ENCODE results near the gene AP2A2.

AP2A2 gene

DNA sequence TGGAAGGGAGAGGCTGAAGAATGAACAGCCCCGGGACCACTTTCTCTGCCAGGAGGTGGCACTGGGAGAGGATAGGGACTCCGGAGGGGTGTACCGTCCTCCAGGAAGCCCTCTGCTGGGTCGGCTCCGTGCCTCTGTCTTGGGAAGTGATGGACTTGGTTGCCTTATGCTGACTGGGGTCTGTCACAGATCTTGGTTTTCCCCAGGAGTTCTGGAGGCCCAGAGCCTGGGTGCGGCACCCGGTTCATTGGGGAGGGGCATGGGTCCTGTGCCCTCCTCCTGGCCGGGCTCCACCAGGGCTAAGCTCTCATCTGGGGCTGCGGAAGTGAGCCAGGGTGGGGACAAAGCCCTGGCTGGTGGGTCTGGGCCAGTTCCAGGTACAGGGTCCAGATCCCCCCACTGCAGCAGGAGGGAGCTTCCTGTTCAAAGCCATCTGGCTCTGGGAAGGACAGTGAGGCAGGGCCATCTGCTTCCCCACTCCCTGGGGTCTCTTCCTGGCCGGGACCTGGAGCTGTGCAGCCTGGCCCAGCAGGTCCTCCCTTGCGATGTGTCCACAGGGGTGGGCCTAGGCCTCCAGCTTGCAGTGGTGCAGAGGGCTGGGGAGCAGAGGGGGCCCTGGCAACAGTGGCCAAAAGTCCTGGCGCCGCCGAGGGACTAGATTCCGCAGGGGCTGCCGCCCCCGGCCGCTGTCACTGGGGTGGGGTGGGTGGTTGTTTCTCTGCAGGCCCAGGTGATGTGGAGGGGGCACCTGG is 1.1 kb upstream of the AP2A2 start:
- no peak for DNase-seq (ENCODE audit: low read depth)

DNA sequence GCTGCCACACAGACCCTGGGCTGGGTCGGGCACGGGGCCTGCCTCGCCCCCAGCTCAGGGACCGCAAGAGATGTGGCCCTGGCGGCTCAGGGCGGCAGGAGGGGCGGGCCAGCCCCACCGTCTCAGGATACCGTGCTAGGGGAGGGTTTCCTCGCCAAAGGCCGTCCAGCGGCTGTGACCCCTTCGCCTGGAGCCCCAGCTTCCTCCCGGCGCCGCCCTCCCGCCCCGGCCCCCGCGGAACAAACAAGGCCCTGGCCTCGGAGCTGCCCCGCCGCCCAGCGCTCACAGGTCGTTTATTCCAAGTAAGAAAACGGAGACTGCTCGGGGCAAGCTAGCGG is 543 bp upstream of the AP2A2 start:
- peak; percentile 11 for DNase-seq (ENCODE audit: low read depth)

DNA sequence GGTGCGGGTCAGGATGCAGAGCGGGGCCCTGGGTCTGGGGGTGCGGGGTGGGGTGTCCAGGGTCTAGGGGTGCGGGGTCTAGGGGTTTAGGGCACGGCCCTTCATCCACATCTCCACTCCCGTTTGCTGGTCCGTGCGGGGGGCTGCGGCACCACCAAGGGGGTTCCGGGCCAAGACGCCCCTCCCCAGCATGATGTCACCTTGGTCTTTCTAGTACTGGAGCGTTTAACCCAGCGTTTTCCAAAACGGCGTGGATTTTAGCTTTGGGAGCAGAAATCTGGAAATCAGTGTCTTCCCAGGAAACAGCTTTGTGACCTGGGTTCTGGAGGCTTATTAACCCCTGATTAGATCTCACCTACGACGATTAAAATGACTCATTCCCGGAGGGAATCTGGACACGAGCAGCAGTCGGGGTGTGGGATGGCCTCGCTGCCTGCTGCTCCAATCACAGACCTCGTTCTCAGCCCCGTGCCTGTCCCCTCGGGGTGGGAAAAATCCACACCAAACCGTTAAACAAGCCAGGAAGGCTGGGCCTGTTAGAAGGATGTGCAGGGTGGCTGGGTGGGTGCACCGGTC is 759 bp downstream of the AP2A2 start:
- no peak for DNase-seq (ENCODE audit: low read depth)

DNA sequence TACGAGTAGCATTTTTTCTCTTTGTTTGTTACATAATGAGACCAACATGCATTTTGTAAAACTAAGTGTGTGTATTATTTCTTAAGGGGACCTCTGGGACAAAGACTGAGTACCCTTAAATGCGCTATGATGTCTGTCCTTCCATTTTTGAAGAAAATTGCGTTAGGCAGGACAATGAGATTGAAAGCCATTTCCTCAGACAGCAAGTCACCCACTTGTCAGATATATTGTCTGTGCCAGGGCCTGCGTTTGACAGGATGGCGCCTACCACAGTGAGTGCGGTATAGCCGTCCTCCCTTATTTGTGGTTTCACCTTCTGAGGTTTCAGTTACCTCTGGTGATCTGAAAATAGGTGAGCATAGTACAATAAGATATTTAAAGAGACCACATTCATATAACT is 2.2 kb downstream of the AP2A2 start:
- peak; percentile 20 for DNase-seq (ENCODE audit: low read depth)

DNA sequence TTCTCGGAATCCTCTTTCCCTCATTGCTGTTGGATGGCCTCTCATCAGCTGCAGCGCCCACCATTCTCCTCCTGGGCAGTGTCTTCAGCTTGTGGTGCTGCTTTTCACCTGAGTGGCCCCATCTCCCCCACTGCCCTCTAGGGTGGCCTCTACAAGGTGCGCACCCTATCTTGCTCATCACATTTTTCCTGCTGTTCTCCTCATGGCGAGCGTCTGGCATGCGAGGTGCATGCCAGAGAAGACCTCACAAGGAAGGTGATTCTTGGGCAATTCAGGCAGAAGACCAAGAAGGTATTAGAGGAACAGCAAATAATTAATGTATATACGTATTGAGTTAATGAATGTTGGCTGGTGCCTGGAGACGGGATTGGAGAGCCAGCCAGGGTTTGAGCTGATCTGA is 3.1 kb downstream of the AP2A2 start:
- DNase-seq (ENCODE audit: low read depth), result no peak

DNA sequence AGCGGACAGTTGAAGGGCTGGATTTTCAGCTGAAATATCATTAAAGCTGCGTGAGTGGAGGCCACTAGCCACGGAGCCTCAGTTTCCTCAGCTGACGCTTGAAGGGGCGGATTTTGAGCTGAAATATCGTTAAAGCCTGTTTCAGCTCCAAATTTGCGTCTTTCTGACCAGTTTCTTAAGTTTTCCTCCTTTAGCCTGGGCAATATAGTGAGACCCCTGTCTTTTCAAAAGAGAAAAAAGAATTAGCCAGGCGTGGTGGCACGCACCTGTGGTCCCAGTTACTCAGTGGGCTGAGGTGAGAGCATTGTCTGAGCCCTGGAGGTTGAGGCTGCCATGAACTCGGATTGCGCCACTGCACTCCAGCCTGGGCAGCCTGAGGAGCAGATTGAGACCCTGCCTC is 3.7 kb downstream of the AP2A2 start:
- DNase-seq (ENCODE audit: low read depth), result no peak

DNA sequence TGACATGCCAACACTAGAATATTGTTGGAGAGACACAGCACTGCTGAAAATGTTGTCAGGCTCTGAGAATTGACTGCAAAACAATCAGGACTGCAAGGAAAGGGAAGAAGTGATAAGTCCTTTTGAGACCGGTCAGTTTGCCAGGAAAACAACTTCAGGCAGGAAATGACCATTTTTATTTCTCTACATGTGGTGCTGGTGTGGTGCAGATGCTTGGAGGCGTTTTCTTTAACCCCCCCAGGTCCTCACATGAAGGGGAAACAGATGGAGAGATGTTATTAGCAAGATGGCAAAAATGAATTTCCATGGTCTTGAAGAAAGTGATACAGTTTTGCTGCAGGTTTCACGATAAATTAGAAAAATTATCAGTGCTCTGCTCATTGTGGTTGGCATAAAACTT is 5.7 kb downstream of the AP2A2 start:
- no peak for DNase-seq (ENCODE audit: low read depth)

- DNase-seq (ENCODE audit: low read depth), result no peak
Observed at GRCh38 chr11:932435-932834, 6.8 kb downstream of the AP2A2 start.

DNA sequence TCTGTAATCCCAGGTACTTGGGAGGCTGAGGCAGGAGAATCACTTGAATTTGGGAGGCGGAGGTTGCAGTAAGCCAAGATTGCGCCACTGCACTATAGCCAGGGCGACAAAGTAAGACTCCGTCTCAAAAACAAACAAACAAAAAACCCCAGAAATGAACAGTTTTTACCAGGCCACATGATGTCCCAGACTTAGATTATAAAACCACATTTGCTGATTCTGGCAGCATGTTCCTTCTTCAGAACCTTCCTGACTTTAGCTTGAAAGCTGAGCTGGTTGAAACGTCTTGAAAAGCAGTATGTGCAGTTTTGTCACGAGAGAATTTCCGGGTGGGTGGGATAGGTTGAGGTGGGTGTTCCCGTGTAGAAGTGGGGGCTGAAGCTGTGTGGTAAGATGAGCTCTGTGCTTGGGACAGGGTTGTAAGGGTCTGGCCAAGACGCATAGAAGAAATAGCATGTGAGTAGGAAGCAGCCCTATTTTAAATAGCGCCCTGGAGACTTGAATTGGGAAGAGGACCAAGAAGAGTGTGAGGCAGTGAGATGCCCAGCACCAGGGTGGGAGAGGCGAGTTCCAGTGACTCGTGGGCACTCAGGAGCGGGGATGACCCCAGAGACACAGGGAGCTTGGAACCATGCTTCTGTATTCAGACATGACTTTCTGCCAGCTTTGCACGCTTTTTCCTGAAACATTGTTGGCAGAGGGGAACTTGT is 7.6 kb downstream of the AP2A2 start:
- DNase-seq (ENCODE audit: low read depth), result no peak

- no peak for DNase-seq (ENCODE audit: low read depth)
Observed at GRCh38 chr11:933936-934335, 8.3 kb downstream of the AP2A2 start.

- DNase-seq (ENCODE audit: low read depth), result no peak
Observed at GRCh38 chr11:934527-934926, 8.9 kb downstream of the AP2A2 start.

DNA sequence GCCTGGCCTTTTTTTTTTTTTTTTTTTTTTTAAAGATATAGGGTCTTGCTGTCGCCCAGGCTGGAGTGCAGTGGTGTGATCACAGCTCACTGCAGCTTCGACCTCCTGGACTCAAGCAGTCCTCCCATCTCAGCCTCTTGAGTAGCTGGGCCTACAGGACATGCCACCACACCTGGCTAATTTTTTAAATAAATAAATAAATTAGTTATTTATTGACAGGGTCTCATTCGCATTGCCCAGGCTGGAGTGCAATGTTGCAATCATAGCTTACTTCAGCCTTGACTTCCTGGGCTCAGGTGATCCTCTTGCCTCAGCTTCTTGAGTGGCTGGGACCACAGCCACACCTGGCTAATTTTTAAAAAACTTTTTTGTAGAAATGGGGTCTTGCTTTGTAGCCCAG is 10.5 kb downstream of the AP2A2 start:
- DNase-seq (ENCODE audit: low read depth), result no peak

DNA sequence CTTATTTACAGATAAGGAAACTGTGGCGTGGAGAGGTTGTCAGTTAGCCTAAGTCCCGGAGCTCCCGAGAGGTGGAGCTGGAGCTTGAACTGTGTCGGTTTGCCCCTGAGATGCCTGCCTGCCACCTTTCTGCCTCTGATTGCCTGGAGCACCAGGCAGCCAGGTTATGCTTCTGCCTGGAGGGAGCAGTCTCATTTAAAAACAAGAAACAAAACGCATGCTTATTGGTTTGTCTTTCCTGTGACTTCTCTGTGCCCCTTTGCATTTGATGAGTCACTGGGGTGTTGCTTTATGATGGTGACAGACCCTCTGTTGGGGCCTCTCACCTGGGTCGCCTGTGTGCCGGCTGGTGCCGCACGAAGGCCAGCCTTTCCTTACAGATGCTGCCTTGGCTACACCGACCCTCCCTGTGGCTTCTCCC is 12.2 kb downstream of the AP2A2 start:
- no peak for DNase-seq (ENCODE audit: low read depth)

DNA sequence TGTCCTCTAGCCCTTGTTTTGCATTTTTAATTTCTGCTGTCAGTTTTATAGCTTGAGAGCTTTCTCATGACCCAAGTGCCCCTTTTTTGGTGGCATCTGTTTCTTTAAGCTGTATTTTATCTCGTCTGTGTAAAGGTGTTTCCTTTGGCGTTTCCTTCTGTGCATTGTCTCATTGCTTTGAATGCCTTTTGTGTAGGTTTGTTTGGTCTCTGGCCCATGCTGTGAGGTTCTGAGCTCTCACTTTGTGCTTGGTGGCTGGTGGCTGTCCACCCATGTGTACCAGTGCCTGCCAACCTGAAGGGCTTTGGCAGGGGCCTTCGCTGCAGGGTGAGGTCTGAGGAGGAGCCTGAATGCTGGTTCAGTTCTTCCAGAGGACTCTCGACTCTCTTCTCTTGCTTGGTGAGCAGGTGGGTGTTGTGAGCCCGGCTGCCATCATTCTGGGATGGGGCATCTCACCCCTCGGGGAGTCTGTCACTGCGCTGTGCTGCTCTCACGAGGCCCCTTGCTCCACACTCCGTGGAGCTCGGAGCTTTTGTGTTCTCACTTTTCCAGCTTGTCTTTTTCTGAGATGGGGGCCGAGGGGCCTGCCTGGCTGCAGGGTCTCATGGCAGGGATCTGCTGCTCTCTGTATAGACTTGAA is 14.9 kb downstream of the AP2A2 start:
- no peak for DNase-seq (ENCODE audit: low read depth)

GRCh38 chr11:942823-943222 is 17.2 kb downstream of the AP2A2 start:
- DNase-seq (ENCODE audit: low read depth), result no peak

DNA sequence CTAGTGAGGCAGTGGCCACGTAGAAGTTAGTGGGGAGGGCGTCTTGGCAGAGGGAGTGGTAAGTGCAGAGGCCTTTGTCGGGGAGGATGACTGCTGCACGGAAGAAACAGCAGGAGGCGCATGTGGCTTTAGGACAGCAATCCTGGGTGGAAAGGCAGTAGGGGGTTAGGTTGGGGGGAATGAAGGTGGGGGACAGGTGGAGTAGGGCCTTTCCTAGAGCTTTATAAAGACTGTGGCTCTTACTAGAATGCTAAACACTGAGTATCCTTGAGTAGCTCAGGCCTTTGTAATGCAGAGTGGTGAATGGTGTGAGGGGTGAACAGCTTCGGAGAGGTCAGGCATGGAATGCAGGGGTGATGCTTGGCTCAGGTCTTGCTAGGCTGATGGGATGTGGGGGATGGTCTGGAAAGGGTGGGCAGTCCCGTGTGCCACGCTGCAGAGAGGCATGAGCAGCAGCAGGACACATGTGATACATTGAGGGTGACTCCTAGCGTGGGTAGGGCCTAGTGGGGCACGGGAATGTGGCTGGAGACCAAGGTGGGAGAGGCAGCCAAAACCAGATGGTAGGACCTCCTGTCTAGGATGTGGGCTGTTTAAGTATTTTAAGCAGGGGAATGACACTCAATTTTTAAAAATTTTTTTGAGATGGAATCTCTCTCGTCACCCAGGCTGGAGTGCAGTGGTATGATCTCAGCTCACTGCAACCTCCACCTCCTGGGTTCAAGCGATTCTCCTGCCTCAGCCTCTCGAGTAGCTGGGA is 19.2 kb downstream of the AP2A2 start:
- no peak for DNase-seq (ENCODE audit: low read depth)

DNA sequence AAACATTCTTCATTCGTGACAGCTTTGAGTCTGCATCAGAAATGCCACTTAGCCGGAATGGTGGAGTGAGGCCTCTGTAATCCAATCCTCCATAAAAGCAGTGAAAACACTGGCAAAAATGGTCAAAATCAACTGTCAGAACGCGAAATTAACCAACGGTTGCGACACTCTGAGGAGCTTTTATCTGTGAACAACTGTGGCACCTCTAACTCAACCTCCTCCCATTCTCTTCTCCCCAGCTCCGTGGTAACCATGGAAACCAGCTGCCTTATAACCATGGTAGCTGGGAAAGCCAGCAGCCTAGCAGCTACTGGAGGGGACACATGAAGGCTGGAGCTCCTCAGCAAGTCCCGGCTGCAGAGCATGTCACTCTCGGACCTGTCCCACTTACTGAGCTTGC is 20.3 kb downstream of the AP2A2 start:
- no peak for DNase-seq (ENCODE audit: low read depth)

DNA sequence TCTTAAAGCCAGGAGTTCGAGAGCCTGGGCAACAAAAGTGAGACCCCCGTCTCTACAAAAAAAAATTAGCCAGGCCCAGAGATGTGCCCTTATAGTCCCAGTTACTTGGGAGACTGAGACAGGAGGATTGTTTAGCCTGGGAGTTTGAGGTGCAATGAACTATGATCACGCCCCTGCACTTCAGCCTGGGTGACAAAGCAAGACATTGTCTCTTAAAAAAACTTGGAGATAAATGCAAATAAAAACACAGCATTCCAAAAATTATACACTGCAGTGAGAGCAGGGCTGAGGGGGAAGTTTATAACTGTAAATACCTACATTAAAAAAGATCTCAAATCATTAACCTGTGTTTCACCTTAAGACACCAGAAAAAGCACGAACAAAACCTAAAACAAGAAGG is 22.1 kb downstream of the AP2A2 start:
- DNase-seq (ENCODE audit: low read depth), result no peak

DNA sequence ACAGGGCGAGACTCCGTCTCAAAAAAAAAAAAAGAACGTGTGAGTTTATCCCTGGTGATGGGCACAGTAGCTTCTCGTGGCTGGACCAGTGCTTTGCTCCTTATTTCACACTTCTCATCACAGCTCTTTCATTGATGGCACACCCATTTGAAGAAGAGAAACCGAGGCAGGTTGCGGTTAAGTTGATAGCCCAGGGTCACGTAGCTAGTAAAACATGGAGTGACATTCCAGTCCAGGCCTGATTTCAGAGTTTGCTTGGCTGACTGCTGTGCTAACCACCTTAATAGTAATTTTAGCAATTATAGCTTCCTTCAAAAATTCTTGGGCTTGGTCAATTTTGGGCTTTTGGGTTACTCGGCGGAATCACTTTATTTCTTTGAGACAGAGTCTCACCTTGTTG is 25.8 kb downstream of the AP2A2 start:
- no peak for DNase-seq (ENCODE audit: low read depth)

DNA sequence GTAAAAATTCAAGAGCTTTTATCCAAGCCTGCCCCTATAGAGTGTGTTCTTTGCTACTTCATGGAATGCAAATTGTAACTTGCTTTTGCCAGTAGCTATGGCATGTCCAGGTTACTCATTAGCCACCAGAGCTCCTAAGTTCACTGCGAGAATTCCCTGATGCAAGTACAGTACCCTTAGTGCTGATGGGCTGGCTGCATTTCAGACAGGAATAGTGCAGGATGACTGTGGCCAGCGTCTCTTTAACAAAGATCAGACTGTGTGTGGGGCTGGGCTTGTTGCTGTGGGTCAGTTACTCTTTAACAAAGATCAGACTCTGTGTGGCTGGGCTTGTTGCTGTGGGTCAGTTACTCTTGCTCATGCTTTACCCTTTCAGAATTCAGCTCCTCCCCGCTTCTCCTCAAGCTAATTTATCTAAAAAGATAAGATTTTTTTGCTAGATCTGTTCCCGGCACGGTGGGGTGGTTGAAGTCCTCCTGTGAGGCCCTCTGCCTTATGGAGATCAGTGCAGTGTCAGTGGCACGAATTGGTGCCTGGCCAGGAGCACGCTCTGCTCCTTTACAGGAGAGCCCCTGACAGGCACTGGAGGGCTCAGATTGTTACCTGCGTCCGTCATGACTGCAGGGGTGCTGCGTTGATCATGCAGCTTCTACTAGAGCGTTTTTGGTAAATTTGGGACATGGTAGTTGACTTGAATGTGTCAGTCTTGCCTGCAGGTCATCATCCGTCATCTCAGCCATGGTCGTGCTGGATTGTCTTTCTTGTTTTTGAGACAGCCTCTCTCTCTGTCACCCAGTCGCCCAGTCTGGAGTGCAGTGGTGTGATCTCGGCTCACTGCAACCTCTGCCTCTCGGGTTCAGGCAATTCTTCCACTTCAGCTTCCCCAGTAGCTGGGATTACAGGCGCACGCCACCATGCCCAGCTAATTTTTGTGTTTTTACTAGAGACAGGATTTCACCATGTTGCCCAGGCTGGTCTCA is 27.0 kb downstream of the AP2A2 start:
- DNase-seq (ENCODE audit: low read depth), result no peak

DNA sequence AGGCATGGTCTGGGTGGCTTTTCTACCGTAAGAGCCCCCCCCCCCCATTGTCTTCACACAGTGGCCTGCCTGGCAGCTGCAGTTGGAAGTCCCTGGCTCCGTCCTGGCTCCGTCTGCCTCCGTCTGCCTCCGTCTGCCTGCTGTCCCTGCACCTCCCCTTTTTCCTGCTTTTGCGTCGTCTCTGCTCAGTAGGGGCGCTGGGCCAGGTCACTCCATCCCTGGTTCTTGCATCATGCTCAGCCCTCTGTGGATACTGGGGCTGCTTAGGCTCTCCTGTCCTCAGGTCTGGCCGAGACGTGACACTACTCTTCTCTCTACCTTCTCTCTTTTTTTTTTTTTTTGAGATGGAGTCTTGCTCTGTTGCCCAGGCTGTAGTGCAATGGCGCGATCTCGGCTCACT is 27.8 kb downstream of the AP2A2 start:
- DNase-seq (ENCODE audit: low read depth), result no peak
